OCI-LY7 (cell line): Measurements from ENCODE around the gene ERCC6. TPM values are rescaled to one million over a fixed set of nuclear protein-coding genes. Genes with fewer than 3 reads are reported as not detected.

Experiments used
- BruUV-seq: library from RNA; stranded (reverse); fragments of 400-500 nt; replicated peaks from 2 replicates; lab custom pipeline; 2021; lab: Mats Ljungman, UMichigan
- CTCF ChIA-PET: fragments of 300-600 bp; sonication (Branson Sonifier 250); formaldehyde crosslinking; loops from one replicate; lab custom pipeline; 2022; ENCODE audit warnings: antibody characterized with exemption; ENCODE audit not compliant: unreplicated experiment; lab: Charles Lee
- POLR2A ChIA-PET: fragments of 300-600 bp; sonication (Branson Sonifier 250); formaldehyde crosslinking; loops from one replicate; lab custom pipeline; 2022; ENCODE audit warnings: antibody characterized with exemption; lab: Charles Lee
- DNase-seq: peaks from one replicate; pipeline ENCODE4 v3.0.0-alpha.2; 2015; ENCODE audit warnings: low spot score
- H2AFZ ChIP-seq: fragments of 200-600 bp; sonication (generic), shearing (Covaris generic); 2 replicates; pipeline ENCODE4 v1.6.1; 2014; ENCODE audit warnings: mild to moderate bottlenecking, antibody characterized with exemption, low read length, moderate library complexity
- H3K27ac ChIP-seq: fragments of 200-600 bp; sonication (generic); 2 replicates; pipeline ENCODE4 v1.5.1; 2014; ENCODE audit warnings: mixed run types, low read depth, mild to moderate bottlenecking, moderate library complexity, low read length, inconsistent platforms; ENCODE audit not compliant: poor library complexity, severe bottlenecking
- H3K36me3 ChIP-seq: fragments of 200-600 bp; sonication (generic); 2 replicates; pipeline ENCODE4 v1.6.1; 2014; ENCODE audit warnings: mild to moderate bottlenecking, antibody characterized with exemption, low read length, moderate library complexity, mixed read lengths; ENCODE audit not compliant: insufficient read depth
- H3K4me1 ChIP-seq: fragments of 200-600 bp; sonication (generic); 2 replicates; pipeline ENCODE4 v1.5.1; 2014; ENCODE audit warnings: mild to moderate bottlenecking, low read length; ENCODE audit not compliant: insufficient read depth, poor library complexity, severe bottlenecking
- H3K4me2 ChIP-seq: fragments of 200-600 bp; sonication (generic); 2 replicates; pipeline ENCODE4 v1.6.1; 2014; ENCODE audit warnings: mild to moderate bottlenecking, low read length
- H3K4me3 ChIP-seq: fragments of 200-600 bp; sonication (generic); 2 replicates; pipeline ENCODE4 v1.5.1; 2014; ENCODE audit warnings: mild to moderate bottlenecking, low read depth, low read length; ENCODE audit not compliant: poor library complexity, severe bottlenecking
- H3K79me2 ChIP-seq: fragments of 200-600 bp; sonication (generic); 2 replicates; pipeline ENCODE4 v1.6.1; 2016; ENCODE audit warnings: low read depth, mild to moderate bottlenecking, low read length, moderate library complexity, mixed read lengths; ENCODE audit not compliant: insufficient read depth
- H3K9me2 ChIP-seq: fragments of 200-600 bp; sonication (generic); 2 replicates; pipeline ENCODE4 v1.6.1; 2016; ENCODE audit warnings: mild to moderate bottlenecking, low read length, mixed read lengths; ENCODE audit not compliant: insufficient read depth
- H3K9me3 ChIP-seq: fragments of 200-600 bp; sonication (generic); 2 replicates; pipeline ENCODE4 v1.6.1; 2014; ENCODE audit warnings: mild to moderate bottlenecking, mixed run types, low read length, mixed read lengths
- H4K20me1 ChIP-seq: fragments of 200-600 bp; sonication (generic); 2 replicates; pipeline ENCODE4 v1.6.1; 2014; ENCODE audit warnings: mild to moderate bottlenecking, antibody characterized with exemption, low read length, moderate library complexity, mixed read lengths; ENCODE audit not compliant: insufficient read depth
- CTCF ChIP-seq: fragments of 200-600 bp; sonication (generic); conservative IDR thresholded peaks from 2 replicates; pipeline ENCODE4 v1.5.1; 2014; ENCODE audit warnings: mild to moderate bottlenecking, antibody characterized with exemption, low read length, moderate library complexity, mixed read lengths
- EZH2phosphoT487 ChIP-seq: fragments of 200-600 bp; sonication (generic); IDR thresholded peaks from 2 replicates; pipeline ENCODE4 v1.6.1; 2018; ENCODE audit warnings: low read depth, borderline replicate concordance, mild to moderate bottlenecking, mixed run types, antibody characterized with exemption, low read length, moderate library complexity, mixed read lengths
- intact Hi-C: fragments of 100-400 bp; cut with micrococcal nuclease; formaldehyde crosslinking; loops from one replicate; pipeline ENCODE4 v1.10.0; 2022; ENCODE audit not compliant: unreplicated experiment
- total RNA-seq, 2 experiments: library from RNA; depleted of rRNA in 1 of 2; stranded (reverse); fragments of >200 nt in 1 of 2; shearing (Covaris generic) in 1 of 2; gene quantifications; 2 replicates each; pipeline ENCODE4 v1.2.3, GENCODE V29; 2014 to 2022

ERCC6 gene
- total RNA-seq, 2 experiments from 2014 or later = 7.8 to 25.7 TPM

GRCh38 chr10:49488056-49488717 is 50.7 kb downstream of the ERCC6 start:
- no peaks in the 10 kb centered on the region for H4K20me1 ChIP-seq
- H2AFZ ChIP-seq = no peak overlapping the region
- H3K9me3 ChIP-seq = no peaks in the 10 kb centered on the region
- no peak overlapping the region for H3K4me2 ChIP-seq
- POLR2A ChIA-PET = interaction anchor here (0.7 kb wide), 1 partner anchor 64 kb away, joined by 4 read pairs; no protein-coding TSS in a partner anchor
- CTCF ChIA-PET = no interaction called here
- no peaks in the 10 kb centered on the region for H3K36me3 ChIP-seq
- H3K4me1 ChIP-seq = no peaks in the 10 kb centered on the region
- no peak overlapping the region for H3K27ac ChIP-seq
- intact Hi-C loops = no loop called here
- TF ChIP-seq EZH2phosphoT487 = no peak
- no peak for TF ChIP-seq CTCF
- no peaks in the 10 kb centered on the region for H3K79me2 ChIP-seq
- BruUV-seq = no TSS peak
- DNase-seq = no peak
- H3K9me2 ChIP-seq = no peaks in the 10 kb centered on the region
- no peak overlapping the region for H3K4me3 ChIP-seq

DNA sequence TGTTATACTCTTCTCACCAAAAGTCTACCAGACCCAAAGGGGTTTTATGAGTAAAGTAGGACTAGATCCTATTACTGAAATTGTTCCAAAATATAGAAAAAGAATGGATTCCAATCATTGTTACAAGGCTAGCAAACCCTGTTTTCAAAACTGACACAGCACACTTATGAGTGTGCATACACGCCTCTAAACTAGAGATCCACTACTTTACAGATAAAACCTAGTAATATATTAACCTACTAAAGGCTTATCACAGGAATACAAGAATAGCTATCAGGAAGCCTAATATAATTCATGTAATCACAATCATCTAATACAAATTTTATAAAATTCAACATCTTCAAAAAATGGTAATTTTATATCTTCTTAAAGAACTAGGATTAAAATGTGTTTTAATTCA is 52.2 kb downstream of the ERCC6 start:
- BruUV-seq = no TSS peak
- intact Hi-C loops = no loop called here

More for the DNA sequence above, 52.2 kb downstream of the ERCC6 start:
- TF ChIP-seq EZH2phosphoT487 = no peak
- TF ChIP-seq CTCF = no peak
- no peak overlapping the region for H3K4me2 ChIP-seq
- POLR2A ChIA-PET = no interaction called here
- H3K4me1 ChIP-seq = no peaks in the 10 kb centered on the region
- no peaks in the 10 kb centered on the region for H3K9me2 ChIP-seq
- H3K27ac ChIP-seq = no peak overlapping the region
- H3K36me3 ChIP-seq = no peaks in the 10 kb centered on the region
- DNase-seq = no peak
- H3K79me2 ChIP-seq = no peaks in the 10 kb centered on the region
- H2AFZ ChIP-seq = no peak overlapping the region
- no peaks in the 10 kb centered on the region for H4K20me1 ChIP-seq
- no peak overlapping the region for H3K4me3 ChIP-seq
- CTCF ChIA-PET = no interaction called here
- no peaks in the 10 kb centered on the region for H3K9me3 ChIP-seq
